Liver (tissue), 3 donors: Measurements from ENCODE around the gene B4GALT6.

Experiments
- CTCF ChIP-seq: fragments of 150-350 bp; IDR thresholded peaks from 2 replicates; pipeline ENCODE4 v1.5.1; 2017; ENCODE audit warnings: improper control_type of control experiment, low read depth, low read length; ENCODE audit not compliant: missing input control
- RAD21 ChIP-seq, 2 donors: IDR thresholded peaks; 2 replicates each; pipeline ENCODE4 v1.6.1; 2016; ENCODE audit warnings: antibody characterized with exemption in 2 of 2, mild to moderate bottlenecking in 2 of 2
- TAF1 ChIP-seq: conservative IDR thresholded peaks from 2 replicates; pipeline ENCODE4 v1.6.1; 2016; ENCODE audit warnings: antibody characterized with exemption, mild to moderate bottlenecking
- TF ChIP-seq, protein P1 (sequence below): IDR thresholded peaks from 2 replicates; pipeline ENCODE4 v1.6.1; 2016; ENCODE audit warnings: antibody characterized with exemption, mild to moderate bottlenecking
- donor health status: healthy.
- donor health status: healthy.

DNA sequence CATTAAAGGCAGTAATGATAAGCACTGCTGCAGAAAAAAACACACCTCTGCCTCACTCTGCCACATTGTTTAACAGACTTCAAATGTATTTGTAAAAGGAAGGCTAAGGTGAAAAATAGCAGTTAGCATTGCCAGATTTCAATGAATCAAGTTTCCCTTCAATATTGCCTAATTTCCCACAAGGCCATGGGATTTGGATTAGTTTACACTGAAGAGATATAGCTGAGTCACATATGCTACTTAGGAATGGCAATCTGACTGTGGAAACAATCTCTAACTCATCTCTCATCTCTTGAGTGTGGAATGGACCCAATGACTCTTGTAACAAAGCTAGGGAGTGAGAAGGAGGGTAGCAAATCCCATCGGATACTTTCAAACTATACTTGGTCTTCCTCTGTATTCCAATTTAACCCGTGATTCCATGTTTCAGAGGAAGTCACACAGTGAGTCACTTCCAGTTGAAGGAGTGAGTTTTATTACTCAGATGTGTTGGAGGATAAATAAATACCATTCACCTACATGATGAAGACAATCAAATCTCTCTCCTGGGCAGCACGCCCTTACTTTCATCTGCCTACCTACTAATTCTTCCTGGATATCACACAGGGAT is 5.1 kb downstream of the B4GALT6 start:
- TF ChIP-seq RAD21 (IDR thresholded peaks at IDR 0.05) (no peak), CTCF (no peak), TAF1 (no peak)
- TF ChIP-seq, protein P1, sequence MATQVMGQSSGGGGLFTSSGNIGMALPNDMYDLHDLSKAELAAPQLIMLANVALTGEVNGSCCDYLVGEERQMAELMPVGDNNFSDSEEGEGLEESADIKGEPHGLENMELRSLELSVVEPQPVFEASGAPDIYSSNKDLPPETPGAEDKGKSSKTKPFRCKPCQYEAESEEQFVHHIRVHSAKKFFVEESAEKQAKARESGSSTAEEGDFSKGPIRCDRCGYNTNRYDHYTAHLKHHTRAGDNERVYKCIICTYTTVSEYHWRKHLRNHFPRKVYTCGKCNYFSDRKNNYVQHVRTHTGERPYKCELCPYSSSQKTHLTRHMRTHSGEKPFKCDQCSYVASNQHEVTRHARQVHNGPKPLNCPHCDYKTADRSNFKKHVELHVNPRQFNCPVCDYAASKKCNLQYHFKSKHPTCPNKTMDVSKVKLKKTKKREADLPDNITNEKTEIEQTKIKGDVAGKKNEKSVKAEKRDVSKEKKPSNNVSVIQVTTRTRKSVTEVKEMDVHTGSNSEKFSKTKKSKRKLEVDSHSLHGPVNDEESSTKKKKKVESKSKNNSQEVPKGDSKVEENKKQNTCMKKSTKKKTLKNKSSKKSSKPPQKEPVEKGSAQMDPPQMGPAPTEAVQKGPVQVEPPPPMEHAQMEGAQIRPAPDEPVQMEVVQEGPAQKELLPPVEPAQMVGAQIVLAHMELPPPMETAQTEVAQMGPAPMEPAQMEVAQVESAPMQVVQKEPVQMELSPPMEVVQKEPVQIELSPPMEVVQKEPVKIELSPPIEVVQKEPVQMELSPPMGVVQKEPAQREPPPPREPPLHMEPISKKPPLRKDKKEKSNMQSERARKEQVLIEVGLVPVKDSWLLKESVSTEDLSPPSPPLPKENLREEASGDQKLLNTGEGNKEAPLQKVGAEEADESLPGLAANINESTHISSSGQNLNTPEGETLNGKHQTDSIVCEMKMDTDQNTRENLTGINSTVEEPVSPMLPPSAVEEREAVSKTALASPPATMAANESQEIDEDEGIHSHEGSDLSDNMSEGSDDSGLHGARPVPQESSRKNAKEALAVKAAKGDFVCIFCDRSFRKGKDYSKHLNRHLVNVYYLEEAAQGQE, result no peak
